ENCODE data around the gene CLASP1. TPM values are rescaled to one million over a fixed set of nuclear protein-coding genes. Genes with fewer than 3 reads are reported as not detected.

CLASP1 gene
- total RNA-seq, 1 experiment from 2014 or later = 46.1 TPM

GRCh38 chr2:121562269-121563176, 86.7 kb downstream of the CLASP1 start:
- CTCF ChIA-PET = no interaction called here
- no peaks in the 10 kb centered on the region for H3K4me1 ChIP-seq

DNA sequence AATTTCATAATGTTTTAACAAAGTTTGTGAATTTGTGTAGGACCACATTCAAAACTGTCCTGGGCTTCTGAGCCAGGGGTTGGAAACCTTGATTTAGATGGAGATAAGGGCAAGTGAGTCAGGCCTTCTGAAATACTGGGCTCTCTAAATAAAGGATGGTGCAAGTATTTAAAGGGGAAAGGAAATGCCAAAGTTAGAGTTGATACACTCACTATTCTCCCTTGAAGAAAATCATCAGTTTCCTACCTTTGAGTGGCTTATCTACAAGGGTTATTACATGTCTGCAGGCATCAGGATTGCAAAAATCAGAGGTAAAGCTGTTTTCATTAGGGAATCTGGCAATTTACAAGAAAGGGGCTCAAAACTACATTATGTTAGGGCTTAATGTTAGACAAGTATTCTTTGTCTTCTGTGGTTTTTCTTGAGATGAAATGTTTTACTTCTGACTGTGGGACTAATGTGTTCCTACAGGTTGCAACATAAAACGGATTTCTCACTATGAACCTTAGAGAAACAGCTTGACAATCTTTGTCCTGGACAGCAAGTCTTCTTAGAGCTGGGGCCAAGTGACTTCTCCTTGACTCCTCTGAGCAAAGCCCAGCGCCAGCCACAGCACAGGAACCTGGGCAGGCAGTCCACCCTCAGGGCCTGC, 87.5 kb downstream of the CLASP1 start:
- DNase-seq = no peak
- H3K4me1 ChIP-seq = peaks cover 6% of the 10 kb centered on the region
- Mint-ChIP-seq H3K27me3 (ENCODE audit: insufficient read depth, unreplicated experiment) (no peaks in the 10 kb centered on the region), H3K27ac (ENCODE audit: unreplicated experiment) (no peak overlapping the region), H3K36me3 (ENCODE audit: insufficient read depth, unreplicated experiment) (peaks cover 5% of the 10 kb centered on the region), H3K4me1 (ENCODE audit: low read depth, unreplicated experiment) (peaks cover 11% of the 10 kb centered on the region), H3K4me3 (ENCODE audit: unreplicated experiment) (no peak overlapping the region), H3K9me3 (ENCODE audit: unreplicated experiment) (no peaks in the 10 kb centered on the region)
- no peaks in the 10 kb centered on the region for H3K9me3 ChIP-seq
- H3K4me3 ChIP-seq (ENCODE audit: low read depth, low read length) = no peak overlapping the region
- no TSS peak for BruUV-seq (replicated peaks)
- ChIA-PET CTCF (no interaction called here), POLR2A (no interaction called here)
- TF ChIP-seq, protein P1, sequence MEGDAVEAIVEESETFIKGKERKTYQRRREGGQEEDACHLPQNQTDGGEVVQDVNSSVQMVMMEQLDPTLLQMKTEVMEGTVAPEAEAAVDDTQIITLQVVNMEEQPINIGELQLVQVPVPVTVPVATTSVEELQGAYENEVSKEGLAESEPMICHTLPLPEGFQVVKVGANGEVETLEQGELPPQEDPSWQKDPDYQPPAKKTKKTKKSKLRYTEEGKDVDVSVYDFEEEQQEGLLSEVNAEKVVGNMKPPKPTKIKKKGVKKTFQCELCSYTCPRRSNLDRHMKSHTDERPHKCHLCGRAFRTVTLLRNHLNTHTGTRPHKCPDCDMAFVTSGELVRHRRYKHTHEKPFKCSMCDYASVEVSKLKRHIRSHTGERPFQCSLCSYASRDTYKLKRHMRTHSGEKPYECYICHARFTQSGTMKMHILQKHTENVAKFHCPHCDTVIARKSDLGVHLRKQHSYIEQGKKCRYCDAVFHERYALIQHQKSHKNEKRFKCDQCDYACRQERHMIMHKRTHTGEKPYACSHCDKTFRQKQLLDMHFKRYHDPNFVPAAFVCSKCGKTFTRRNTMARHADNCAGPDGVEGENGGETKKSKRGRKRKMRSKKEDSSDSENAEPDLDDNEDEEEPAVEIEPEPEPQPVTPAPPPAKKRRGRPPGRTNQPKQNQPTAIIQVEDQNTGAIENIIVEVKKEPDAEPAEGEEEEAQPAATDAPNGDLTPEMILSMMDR (IDR thresholded peaks at IDR 0.05; ENCODE audit: insufficient read depth in 1 of 2, low read depth in 1 of 2, low read length in 1 of 2, severe bottlenecking in 1 of 2, unreplicated experiment in 1 of 2) = no peak
- intact Hi-C loops (cut with micrococcal nuclease; ENCODE audit: unreplicated experiment) = no loop called here
- H3K36me3 ChIP-seq (ENCODE audit: control insufficient read depth, insufficient read depth, low read length) = no peaks in the 10 kb centered on the region
- H3K27me3 ChIP-seq (replicated peaks; ENCODE audit: control insufficient read depth, insufficient read depth, low read length) = no peaks in the 10 kb centered on the region

More at GRCh38 chr2:121562269-121563176, 86.7 kb downstream of the CLASP1 start:
- H3K36me3 Mint-ChIP-seq (ENCODE audit: insufficient read depth, unreplicated experiment) = no peaks in the 10 kb centered on the region
- Histone ChIP-seq H3K36me3 (ENCODE audit: control insufficient read depth, insufficient read depth, low read length) (no peaks in the 10 kb centered on the region), H3K27me3 (replicated peaks; ENCODE audit: control insufficient read depth, insufficient read depth, low read length) (no peaks in the 10 kb centered on the region), H3K4me3 (ENCODE audit: low read depth, low read length) (no peak overlapping the region), H3K9me3 (no peaks in the 10 kb centered on the region)
- no peak overlapping the region for H3K4me3 Mint-ChIP-seq (ENCODE audit: unreplicated experiment)
- DNase-seq = no peak
- intact Hi-C loops (cut with micrococcal nuclease; ENCODE audit: unreplicated experiment) = no loop called here
- POLR2A ChIA-PET = no interaction called here
- TF ChIP-seq, protein P1 (IDR thresholded peaks at IDR 0.05; ENCODE audit: insufficient read depth in 1 of 2, low read depth in 1 of 2, low read length in 1 of 2, severe bottlenecking in 1 of 2, unreplicated experiment in 1 of 2) = no peak
- H3K27ac Mint-ChIP-seq (ENCODE audit: unreplicated experiment) = no peak overlapping the region
- no peaks in the 10 kb centered on the region for H3K27me3 Mint-ChIP-seq (ENCODE audit: insufficient read depth, unreplicated experiment)
- H3K9me3 Mint-ChIP-seq (ENCODE audit: unreplicated experiment) = no peaks in the 10 kb centered on the region
- peaks cover 6% of the 10 kb centered on the region for H3K4me1 Mint-ChIP-seq (ENCODE audit: low read depth, unreplicated experiment)
- no TSS peak for BruUV-seq (replicated peaks)

DNA sequence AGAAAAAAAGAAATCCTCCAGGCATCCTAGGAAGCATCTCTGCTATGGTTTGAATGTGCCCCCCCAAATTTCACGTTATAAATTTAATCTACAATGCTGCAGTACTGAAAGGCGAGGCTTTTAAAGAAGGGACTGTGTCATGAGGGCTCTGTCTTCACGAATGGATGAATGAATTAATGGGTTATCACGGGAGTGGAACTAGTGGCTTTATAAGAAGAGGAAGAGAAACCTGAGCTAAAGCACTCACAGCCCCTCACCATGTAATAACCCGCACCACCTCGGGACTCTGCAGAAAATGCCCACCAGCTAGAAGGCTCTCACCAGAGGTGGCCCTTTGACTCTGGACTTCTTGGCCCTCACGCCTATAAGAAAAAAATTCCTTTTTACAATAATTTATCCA, 90.9 kb downstream of the CLASP1 start:
- BruUV-seq (replicated peaks) = no TSS peak
- Mint-ChIP-seq H3K27me3 (ENCODE audit: insufficient read depth, unreplicated experiment) (no peaks in the 10 kb centered on the region), H3K4me3 (ENCODE audit: unreplicated experiment) (no peak overlapping the region), H3K9me3 (ENCODE audit: unreplicated experiment) (no peaks in the 10 kb centered on the region), H3K36me3 (ENCODE audit: insufficient read depth, unreplicated experiment) (peaks cover 5% of the 10 kb centered on the region), H3K27ac (ENCODE audit: unreplicated experiment) (no peak overlapping the region), H3K4me1 (ENCODE audit: low read depth, unreplicated experiment) (peaks cover 19% of the 10 kb centered on the region)
- no peaks in the 10 kb centered on the region for H3K36me3 ChIP-seq (ENCODE audit: control insufficient read depth, insufficient read depth, low read length)
- H3K4me1 ChIP-seq = peaks cover 14% of the 10 kb centered on the region
- TF ChIP-seq, protein P1 (IDR thresholded peaks at IDR 0.05; ENCODE audit: insufficient read depth in 1 of 2, low read depth in 1 of 2, low read length in 1 of 2, severe bottlenecking in 1 of 2, unreplicated experiment in 1 of 2) = no peak
- ChIA-PET POLR2A (no interaction called here), CTCF (no interaction called here)
- H3K9me3 ChIP-seq = no peaks in the 10 kb centered on the region
- no peak for DNase-seq
- H3K4me3 ChIP-seq (ENCODE audit: low read depth, low read length) = no peak overlapping the region
- intact Hi-C loops (cut with micrococcal nuclease; ENCODE audit: unreplicated experiment) = no loop called here
- H3K27me3 ChIP-seq (replicated peaks; ENCODE audit: control insufficient read depth, insufficient read depth, low read length) = no peaks in the 10 kb centered on the region
